Measurements from ENCODE around the gene LELP1. TPM values are rescaled to one million over a fixed set of nuclear protein-coding genes. Genes with fewer than 3 reads are reported as not detected.

The LELP1 gene
- total and polyA plus RNA-seq, 10 of the 15 experiments (the other 5 are each of a cell fraction or from before 2014, with no cell fraction given), result not detected

DNA sequence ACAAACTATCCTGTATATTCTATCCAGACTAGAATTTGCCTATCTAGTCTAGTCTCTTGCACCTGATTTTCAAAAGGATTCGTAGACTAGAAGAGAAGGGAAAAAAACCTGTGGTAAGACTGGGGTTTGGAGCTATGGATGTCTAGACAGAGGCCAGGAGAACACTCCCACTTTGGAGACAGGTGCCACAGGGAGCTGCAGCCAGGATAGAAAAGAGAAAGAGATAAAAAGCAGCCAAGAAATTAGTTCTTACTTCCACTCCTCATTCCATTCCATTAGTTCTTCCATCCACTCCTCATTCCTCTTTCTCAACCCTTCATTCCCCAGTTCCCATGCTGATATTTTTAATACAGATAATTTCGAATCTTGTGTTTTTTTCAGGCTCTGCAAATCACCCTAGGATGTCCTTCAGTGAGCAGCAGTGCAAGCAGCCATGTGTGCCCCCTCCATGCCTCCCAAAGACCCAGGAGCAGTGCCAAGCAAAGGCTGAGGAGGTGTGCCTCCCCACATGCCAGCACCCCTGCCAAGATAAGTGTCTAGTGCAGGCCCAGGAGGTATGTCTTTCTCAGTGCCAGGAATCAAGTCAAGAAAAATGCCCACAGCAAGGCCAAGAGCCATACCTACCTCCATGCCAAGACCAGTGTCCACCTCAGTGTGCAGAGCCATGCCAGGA is 14.7 kb downstream of the LELP1 start:
- in situ Hi-C loops (cut with MboI), result no loop called here
- no peak overlapping the region for H2AFZ ChIP-seq (ENCODE audit: control insufficient read depth, low read depth, low read length)
- DNase-seq (ENCODE audit: low read depth, low spot score) (no peak), ATAC-seq (no peak), FAIRE-seq (no peak)
- no peaks in the 10 kb centered on the region for H3K36me3 ChIP-seq (ENCODE audit: control insufficient read depth in 2 of 2, insufficient read depth in 2 of 2, low read length in 1 of 2)
- no peak overlapping the region for H3K4me3 ChIP-seq
- CTCF ChIA-PET, result no interaction called here
- no peak overlapping the region for H3K9ac ChIP-seq (ENCODE audit: control insufficient read depth, insufficient read depth, low read length)
- POLR2A ChIA-PET, result no interaction called here
- SMC1A ChIA-PET (ENCODE audit: uncharacterized antibody, unreplicated experiment), result interaction anchor here (3.9 kb wide), 1 partner anchor 12 kb away, joined by 19 read pairs; no protein-coding TSS in a partner anchor
- no peak overlapping the region for H3K4me2 ChIP-seq (ENCODE audit: control insufficient read depth, insufficient read depth)
- RAD21 ChIA-PET (ENCODE audit: unreplicated experiment), result no interaction called here
- 0 out of 4 replicates have a peak, but pooled peaks cover 0 to 2% of the 10 kb centered on the region in 2 experiments for H3K27me3 ChIP-seq (replicated peaks in 1 of 2; ENCODE audit: control insufficient read depth in 2 of 2, insufficient read depth in 2 of 2, low read length in 1 of 2)
- no peaks in the 10 kb centered on the region for H3K4me1 ChIP-seq (ENCODE audit: control insufficient read depth, insufficient read depth, low read length)
- H3K9me3 ChIP-seq (replicated peaks; ENCODE audit: control insufficient read depth, insufficient read depth, low read length), result no peaks in the 10 kb centered on the region
- BruUV-seq (replicated peaks), result no TSS peak
- H3K79me2 ChIP-seq (ENCODE audit: control insufficient read depth, insufficient read depth, low read length), result no peaks in the 10 kb centered on the region
- no peak overlapping the region for H3K27ac ChIP-seq (ENCODE audit: control insufficient read depth, insufficient read depth)
- WGBS (ENCODE audit: insufficient coverage, insufficient replicate concordance, low lambda C conversion rate, missing lambda C conversion rate), result 4% methylated on average over 2 of the region's 2 CpGs
- intact Hi-C loops (cut with micrococcal nuclease; ENCODE audit: unreplicated experiment), result no loop called here
- H4K20me1 ChIP-seq (ENCODE audit: control insufficient read depth, insufficient read depth), result no peaks in the 10 kb centered on the region
- TF ChIP-seq ZNF217 (IDR thresholded peaks at IDR 0.05) (no peak), NR2C1 (IDR thresholded peaks at IDR 0.05) (no peak), CBX3 (IDR thresholded peaks at IDR 0.05; ENCODE audit: borderline replicate concordance, low read depth) (no peak), TCF3 (IDR thresholded peaks at IDR 0.05; ENCODE audit: borderline replicate concordance, insufficient read depth, low read depth, low read length) (no peak), CREB1 (IDR thresholded peaks at IDR 0.05; ENCODE audit: low read depth) (no peak), FOXK2 (IDR thresholded peaks at IDR 0.05) (no peak), GATAD2B (conservative IDR thresholded peaks at IDR 0.05; ENCODE audit: low read depth) (no peak), POLR2AphosphoS5 (IDR thresholded peaks at IDR 0.05; ENCODE audit: low read length) (no peak), NFIC (IDR thresholded peaks at IDR 0.05; ENCODE audit: low read depth, low read length) (no peak), SREBF2 (IDR thresholded peaks at IDR 0.05; ENCODE audit: low read length) (no peak), RUNX3 (IDR thresholded peaks at IDR 0.05; ENCODE audit: low read length) (no peak), MEF2B (IDR thresholded peaks at IDR 0.05; ENCODE audit: partially characterized antibody, poor library complexity, severe bottlenecking) (no peak), ZNF384 (IDR thresholded peaks at IDR 0.05; ENCODE audit: borderline replicate concordance, low read depth, low read length) (no peak)
- TF ChIP-seq, protein P1, sequence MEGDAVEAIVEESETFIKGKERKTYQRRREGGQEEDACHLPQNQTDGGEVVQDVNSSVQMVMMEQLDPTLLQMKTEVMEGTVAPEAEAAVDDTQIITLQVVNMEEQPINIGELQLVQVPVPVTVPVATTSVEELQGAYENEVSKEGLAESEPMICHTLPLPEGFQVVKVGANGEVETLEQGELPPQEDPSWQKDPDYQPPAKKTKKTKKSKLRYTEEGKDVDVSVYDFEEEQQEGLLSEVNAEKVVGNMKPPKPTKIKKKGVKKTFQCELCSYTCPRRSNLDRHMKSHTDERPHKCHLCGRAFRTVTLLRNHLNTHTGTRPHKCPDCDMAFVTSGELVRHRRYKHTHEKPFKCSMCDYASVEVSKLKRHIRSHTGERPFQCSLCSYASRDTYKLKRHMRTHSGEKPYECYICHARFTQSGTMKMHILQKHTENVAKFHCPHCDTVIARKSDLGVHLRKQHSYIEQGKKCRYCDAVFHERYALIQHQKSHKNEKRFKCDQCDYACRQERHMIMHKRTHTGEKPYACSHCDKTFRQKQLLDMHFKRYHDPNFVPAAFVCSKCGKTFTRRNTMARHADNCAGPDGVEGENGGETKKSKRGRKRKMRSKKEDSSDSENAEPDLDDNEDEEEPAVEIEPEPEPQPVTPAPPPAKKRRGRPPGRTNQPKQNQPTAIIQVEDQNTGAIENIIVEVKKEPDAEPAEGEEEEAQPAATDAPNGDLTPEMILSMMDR (IDR thresholded peaks at IDR 0.05 in 2 of 3, conservative IDR thresholded peaks at IDR 0.05 in 1 of 3; ENCODE audit: control insufficient read depth in 2 of 3, extremely low read depth in 1 of 3, insufficient read depth in 1 of 3, low read depth in 3 of 3, low read length in 3 of 3), result no peak
- TF ChIP-seq, protein P2, sequence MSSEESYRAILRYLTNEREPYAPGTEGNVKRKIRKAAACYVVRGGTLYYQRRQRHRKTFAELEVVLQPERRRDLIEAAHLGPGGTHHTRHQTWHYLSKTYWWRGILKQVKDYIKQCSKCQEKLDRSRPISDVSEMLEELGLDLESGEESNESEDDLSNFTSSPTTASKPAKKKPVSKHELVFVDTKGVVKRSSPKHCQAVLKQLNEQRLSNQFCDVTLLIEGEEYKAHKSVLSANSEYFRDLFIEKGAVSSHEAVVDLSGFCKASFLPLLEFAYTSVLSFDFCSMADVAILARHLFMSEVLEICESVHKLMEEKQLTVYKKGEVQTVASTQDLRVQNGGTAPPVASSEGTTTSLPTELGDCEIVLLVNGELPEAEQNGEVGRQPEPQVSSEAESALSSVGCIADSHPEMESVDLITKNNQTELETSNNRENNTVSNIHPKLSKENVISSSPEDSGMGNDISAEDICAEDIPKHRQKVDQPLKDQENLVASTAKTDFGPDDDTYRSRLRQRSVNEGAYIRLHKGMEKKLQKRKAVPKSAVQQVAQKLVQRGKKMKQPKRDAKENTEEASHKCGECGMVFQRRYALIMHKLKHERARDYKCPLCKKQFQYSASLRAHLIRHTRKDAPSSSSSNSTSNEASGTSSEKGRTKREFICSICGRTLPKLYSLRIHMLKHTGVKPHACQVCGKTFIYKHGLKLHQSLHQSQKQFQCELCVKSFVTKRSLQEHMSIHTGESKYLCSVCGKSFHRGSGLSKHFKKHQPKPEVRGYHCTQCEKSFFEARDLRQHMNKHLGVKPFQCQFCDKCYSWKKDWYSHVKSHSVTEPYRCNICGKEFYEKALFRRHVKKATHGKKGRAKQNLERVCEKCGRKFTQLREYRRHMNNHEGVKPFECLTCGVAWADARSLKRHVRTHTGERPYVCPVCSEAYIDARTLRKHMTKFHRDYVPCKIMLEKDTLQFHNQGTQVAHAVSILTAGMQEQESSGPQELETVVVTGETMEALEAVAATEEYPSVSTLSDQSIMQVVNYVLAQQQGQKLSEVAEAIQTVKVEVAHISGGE (CRISPR knock-in tag; IDR thresholded peaks at IDR 0.05), result no peak
- TF ChIP-seq, protein P3, sequence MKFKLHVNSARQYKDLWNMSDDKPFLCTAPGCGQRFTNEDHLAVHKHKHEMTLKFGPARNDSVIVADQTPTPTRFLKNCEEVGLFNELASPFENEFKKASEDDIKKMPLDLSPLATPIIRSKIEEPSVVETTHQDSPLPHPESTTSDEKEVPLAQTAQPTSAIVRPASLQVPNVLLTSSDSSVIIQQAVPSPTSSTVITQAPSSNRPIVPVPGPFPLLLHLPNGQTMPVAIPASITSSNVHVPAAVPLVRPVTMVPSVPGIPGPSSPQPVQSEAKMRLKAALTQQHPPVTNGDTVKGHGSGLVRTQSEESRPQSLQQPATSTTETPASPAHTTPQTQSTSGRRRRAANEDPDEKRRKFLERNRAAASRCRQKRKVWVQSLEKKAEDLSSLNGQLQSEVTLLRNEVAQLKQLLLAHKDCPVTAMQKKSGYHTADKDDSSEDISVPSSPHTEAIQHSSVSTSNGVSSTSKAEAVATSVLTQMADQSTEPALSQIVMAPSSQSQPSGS (IDR thresholded peaks at IDR 0.05; ENCODE audit: low read length), result no peak
- TF ChIP-seq, protein P4, sequence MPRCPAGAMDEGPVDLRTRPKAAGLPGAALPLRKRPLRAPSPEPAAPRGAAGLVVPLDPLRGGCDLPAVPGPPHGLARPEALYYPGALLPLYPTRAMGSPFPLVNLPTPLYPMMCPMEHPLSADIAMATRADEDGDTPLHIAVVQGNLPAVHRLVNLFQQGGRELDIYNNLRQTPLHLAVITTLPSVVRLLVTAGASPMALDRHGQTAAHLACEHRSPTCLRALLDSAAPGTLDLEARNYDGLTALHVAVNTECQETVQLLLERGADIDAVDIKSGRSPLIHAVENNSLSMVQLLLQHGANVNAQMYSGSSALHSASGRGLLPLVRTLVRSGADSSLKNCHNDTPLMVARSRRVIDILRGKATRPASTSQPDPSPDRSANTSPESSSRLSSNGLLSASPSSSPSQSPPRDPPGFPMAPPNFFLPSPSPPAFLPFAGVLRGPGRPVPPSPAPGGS (IDR thresholded peaks at IDR 0.05; ENCODE audit: borderline replicate concordance, insufficient read depth, low read depth, low read length, poor library complexity, severe bottlenecking), result no peak

Measured in GM12878 (cell line).